ENCODE results near the gene GPATCH8.
A peak's percentile ranks its signal among the peaks of the same experiment; 100 is the strongest.
"Not testable (repeated sequence)": the region's sequence is repeated elsewhere in the genome, so short reads cannot be mapped to it uniquely, and the experiment has no call there.

The GPATCH8 gene

DNA sequence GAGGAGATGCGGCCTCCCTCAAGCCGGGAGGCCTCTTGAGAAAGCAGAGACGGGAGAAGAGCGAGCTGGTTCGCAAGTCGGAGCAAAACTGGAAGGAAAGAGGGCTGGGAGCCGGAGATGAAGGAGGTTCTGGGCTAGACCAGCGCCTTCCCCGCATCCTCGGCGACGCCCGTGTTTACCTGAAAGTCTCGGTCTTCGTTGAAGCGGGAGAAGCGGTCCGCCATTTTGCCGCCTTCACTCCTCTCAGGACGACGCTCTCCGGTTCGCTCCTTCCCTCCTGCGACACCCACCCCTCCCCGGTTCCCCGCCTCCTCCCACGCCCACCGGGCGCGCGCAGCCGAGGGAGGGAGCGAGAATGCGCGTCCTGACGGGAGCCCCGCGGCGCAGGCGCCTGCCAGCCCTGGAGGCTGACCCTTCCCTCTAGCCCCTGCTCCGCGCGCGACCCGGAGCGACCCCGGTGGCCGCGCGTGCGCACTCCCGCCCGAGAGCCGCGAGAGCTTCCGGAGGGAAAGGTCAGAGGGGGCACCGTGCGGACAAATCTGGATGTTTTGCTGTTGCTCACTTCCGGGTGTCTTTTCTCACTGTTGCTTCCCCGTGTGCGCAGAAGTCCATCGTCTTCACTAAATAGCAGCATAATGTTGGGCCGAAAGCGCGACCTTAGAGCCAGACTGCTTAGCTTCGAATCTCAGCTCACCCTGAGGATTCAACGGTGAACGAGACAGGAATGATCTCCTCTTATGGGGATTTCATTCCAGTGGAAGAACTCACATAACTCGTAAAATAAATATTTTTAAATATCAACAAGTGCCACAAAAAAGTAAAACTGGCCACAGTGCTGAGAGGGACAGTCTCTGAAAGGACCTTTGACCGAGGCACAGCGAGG lies at the start of gene GPATCH8:
GPATCH8 (minus strand) TSS at position 260 of the 883 bp plus-strand sequence; CDS start at position 224, 36 bp downstream.
- peak; percentile 89 for DNase-seq

DNA sequence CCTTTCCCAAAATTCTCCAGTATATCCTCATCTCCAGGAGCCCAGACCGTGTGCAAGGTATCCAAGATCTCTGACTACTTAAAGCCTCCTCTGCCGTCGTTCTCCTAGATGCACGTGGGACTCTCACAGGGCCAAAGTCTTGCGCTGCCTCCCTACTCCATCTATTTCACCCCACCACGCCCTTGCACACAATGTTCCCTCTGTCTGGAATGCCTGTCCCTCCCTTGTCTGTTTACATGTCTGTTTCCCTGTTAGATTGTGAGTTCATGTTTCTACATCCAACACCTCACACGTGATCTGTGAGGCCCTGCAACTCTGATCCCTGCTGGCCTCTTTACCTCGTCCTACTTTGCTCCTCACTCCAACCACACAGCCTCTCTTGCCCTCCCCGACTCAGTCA lies 49.2 kb upstream of the GPATCH8 start:
- DNase-seq: no peak

DNA sequence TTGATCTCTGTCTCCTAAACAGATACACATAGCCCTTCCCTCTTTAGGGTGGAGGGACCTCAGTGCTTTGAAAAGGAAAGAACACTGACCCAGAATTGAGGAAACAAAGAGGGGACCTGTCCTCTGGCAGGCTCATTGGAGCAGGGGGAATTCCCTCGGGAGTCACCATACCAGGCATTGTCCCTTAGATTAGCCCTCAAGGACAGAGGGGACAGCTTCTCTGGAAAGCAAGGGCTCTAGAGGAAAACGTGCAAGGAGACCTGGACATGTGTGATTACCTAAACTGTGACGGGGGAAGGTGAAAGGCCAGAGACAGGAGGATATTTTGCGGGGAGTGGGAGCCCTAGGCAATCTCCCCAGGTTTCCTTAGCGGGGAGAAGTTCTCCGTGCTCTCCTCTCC lies 46.5 kb upstream of the GPATCH8 start:
- DNase-seq: no peak

DNA sequence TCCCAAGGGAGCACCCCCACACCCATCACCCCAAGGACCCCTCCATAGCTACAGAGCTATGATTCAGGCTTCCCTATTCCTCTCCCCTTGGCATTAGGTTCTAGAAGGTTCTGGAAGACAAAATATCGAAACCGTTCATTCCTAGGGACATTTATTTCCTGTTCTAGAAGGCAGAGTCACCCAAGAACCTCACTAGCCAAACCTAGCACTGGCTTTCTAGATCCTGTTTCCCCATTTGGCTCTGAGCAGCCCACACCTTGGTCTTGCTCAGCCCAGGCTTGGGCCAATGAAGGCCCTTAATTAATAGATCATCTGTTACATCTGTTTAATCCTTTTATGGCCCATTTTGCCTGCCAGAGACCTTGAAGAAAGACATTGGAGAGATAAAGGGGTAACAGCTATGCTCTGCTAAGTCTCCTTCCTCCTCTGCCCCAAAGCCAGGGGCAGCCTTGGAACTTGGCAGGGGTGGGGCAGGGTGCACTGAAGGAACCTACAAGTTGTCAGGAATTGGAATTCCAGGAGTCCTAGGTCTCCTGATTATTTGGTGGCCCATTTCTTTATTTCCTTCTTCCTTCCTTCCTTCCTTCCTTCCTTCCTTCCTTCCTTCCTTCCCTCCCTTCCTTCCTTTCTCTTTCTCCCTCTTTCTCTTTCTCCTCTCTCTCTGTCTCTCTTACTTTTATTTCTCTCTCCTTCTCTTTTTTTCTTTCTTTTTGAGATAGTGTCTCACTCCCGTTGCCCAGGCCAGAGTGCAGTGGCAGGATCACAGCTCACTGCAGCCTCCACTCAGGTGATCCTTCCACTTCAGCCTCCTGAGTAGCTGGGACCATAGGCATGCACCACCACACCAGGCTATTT lies 45.4 kb upstream of the GPATCH8 start:
- DNase-seq: no peak

DNA sequence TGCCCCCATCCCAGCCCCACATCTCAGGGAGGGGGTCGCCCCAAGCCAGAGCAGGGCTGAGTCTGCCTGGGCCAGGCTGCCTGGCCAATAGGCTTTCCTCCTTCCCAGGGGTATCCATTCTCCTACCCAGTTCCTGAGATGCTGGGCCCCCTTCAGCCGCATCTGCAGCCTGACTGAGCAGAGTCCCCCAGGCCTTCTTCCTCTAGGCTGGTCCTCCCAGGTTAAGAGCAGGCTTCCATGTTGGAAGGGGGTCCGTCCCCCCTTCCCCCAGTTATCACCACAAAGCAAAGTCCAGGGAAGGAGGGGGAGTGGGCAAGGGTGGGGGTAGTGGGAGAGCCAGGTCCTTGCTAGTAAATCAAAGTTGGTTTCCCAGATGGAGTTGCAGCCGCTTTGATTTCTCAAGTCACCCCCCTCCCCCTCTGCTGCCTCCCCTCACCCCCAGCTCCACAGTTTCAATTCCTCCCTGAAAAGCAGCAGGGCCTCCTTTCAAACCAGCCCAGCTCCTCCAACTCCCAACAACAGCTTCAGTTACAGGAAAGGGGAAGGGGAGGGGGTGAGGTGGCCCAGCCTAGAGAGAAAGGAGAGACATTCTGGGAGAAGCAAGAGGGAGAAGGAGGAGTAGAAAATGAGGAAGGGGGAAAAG lies 44.5 kb upstream of the GPATCH8 start:
- no peak for DNase-seq

DNA sequence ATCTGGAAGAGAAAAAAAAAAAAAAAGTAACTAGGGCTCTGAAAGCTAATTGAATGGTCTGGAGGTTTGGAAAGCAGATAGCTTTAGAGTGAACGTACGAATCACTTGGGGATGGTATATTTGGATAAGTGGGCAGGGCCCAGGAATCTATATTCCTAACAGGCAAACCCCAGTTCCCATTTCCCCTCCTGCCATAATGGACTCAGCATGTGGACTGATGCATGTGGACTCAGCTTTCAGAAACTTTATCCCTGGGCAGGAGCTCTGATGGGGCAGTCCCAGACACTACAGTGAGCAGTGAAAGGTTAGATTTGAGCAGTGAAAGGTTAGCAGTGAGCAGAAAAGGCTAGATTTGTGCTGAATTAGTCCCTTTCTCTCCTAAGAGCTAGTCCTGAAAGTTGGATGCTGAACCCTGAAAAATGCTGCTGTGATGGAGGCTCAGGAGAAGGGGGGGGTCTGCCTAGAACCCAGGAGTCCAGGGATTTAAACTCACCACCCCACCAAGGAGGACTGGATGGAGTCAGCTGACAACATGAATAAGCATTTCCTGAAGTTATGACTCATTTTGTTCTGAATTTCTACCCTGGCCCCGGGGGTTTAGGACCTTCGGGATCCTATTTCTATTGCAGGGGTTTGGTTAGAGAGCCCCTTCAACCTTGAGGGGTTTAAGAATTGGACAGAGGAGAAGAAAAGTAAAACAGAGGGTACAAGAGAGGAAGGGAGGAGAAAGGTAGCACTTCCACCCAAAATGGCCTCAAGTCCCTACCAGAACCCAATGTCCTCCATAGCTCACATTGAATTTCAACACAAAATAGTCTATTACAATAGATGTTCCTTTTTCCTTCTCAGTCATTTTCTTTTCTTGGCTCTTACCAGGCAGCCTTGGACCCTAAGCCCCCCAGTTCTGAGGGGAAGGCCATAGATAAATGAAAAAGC lies 43.7 kb upstream of the GPATCH8 start:
- no peak for DNase-seq

DNA sequence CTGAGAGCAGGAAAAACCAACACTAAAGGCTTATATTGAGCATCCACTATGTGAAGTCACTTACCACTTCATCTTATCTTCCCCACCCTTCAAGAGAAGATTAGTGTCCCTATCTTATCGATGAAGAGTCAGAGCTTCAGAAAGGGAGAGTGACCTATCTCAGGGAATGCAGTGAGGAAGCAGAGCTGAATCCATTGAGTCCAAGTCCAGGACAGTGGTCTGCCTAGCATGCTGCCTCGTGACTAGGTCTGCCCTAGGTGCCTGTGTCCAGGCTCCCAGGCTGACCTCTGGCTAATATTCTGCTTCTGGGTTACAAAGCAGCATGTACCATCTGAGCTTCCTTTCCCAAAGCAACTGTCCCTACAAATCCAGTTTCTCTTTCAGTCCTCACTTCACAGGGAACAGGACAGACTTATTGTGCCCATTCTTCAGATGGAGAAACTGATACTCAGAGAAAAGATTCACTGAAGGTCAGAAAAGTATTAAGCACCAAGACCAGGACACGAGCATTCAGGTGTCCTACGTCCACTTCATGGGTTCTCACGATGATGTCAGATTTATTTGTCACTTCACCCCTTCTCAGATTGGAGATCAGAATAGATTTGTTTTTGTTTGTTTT lies 40.8 kb upstream of the GPATCH8 start:
- DNase-seq: no peak

DNA sequence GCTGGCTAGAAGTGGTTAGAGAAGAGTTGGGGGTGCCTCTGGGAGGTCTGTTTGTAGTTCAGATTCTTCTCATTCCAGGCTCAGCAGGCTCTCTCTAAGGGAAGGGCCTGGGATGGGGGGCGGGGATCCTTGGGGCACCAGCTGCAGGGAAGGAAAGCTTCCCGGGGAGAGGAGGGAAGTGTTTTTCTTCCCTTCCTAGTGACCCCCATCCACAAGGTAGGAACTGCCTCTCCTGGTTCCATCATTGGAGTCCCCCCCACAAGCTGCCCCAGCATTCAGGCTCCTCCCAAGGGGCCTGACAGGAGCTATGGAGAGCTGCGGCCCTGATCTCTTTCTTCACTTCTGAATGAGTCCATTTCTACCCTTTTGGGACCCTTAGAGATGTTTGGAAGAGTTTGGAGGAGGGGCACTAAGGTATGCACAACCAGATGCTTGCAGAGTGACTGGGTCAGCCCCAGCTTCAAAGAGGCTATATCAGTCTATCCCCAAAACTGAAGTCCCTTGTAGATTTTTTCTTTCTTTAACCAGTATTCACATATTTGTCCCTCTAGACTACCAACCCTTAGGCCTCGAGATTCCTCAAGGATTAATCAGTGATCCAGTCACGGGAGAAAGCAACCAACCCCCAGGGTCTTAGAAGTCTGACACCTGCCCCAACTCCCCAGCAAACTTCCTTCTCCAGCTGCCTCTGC lies 40.2 kb upstream of the GPATCH8 start:
- no peak for DNase-seq

DNA sequence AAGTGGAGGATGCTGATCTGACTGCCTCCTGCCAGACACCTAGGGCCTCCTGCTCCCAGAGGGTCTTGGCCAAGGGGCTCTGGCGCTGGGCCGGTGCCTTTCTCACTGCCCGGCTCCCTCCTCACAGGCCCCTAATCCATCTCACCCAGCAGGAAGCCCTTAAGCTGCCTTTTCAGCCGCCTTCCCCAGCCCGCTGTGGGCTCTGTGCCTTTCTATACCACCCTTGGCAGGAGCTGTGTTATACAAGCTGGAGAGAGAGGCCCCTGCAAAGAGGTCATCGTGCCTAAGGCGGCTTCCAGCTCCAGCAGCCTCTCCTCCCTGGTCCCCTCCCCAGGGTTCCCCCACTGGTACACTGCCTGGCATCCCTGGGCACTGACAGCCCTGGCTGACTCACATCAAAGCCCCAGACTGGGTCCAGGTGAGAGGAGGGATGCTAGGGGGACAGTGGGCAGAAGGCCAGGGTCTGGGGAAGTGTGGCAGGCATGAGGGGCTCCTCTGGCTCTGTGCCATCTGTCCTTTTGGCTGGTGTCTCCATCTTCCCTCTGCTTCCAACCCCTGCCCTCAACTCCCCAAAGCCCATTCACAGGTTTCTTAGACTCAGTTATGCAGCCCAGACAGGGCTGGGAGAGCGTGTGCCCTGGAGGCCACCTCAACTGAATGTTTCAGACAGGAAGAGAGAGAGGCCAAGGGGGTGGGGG lies 38.8 kb upstream of the GPATCH8 start:
- DNase-seq: no peak

DNA sequence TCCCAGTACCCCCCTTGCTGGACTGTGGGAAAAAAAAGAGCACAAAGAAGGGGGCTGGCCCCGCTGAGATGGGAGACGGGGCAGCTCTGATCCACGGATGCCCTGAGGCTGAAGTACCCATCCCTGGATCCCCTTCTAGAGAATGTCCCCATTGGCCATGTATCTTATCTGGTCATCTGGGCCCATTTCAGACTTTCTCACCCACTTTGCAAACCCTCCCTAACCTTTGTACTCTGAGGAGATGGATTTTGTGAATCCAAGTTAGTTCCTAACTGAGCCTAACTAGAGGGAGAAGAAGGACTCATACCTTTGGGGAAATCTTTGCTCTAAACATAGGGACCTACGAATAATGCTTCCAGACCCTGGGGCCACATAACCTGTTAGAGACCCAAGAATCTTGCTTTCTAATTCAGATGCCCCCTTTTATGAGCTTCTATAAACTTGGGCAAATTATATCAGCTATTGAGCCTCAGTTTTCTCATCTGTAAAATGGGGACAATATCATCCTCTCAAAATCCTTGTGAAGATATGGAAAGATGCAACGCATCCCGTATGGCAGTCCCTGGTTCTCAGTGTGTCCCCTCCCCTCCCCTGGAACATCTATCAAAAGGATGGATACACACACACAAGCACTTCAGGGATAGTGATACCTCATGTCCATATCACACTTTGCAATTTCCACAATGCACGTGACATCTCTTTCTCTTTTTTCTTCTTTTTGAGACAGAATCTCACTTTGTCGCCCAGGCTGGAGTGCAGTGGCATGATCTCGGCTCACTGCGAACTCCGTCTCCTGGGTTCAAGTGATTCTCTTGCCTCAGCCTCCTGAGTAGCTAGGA lies 37.3 kb upstream of the GPATCH8 start:
- DNase-seq: no peak

DNA sequence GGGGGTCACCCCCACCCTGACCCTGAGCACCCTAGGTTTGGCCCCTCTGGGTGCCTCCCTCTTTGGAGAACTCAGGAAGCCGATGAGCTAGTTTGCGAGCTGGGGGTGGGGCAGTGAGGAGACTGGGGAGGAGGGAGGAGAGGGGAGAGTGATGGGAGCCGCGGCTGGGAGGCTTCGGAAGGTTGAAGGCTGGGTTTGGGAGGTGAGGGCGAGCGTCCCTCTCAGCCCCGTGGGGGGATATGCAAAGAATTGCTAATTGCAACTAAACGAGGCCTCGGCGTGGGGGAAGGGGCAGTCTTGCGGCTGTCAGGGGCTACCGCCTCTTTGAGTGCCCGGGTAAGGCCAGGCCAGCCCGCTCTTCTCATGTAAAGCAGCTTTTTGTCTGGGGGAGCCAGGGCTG lies 36.5 kb upstream of the GPATCH8 start:
- no peak for DNase-seq

DNA sequence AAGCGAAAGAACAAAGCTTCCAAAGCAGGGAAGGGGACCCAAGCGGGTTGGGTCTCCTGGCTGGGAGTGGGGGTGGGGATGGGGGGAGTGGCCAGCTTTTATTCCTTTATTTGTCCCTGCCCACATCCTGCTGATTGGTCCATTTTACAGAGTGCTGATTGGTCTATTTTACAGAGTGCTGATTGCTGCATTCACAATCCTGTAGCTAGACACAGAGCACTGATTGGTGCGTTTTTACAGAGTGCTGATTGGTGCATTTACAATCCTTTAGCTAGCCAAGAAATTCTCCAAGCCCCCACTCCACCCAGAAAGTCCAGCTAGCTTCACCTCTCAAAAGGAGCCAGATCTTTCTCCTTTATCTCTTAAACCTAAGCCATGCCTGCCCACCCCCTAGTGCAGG lies 34.7 kb upstream of the GPATCH8 start:
- not testable (repeated sequence) for DNase-seq

DNA sequence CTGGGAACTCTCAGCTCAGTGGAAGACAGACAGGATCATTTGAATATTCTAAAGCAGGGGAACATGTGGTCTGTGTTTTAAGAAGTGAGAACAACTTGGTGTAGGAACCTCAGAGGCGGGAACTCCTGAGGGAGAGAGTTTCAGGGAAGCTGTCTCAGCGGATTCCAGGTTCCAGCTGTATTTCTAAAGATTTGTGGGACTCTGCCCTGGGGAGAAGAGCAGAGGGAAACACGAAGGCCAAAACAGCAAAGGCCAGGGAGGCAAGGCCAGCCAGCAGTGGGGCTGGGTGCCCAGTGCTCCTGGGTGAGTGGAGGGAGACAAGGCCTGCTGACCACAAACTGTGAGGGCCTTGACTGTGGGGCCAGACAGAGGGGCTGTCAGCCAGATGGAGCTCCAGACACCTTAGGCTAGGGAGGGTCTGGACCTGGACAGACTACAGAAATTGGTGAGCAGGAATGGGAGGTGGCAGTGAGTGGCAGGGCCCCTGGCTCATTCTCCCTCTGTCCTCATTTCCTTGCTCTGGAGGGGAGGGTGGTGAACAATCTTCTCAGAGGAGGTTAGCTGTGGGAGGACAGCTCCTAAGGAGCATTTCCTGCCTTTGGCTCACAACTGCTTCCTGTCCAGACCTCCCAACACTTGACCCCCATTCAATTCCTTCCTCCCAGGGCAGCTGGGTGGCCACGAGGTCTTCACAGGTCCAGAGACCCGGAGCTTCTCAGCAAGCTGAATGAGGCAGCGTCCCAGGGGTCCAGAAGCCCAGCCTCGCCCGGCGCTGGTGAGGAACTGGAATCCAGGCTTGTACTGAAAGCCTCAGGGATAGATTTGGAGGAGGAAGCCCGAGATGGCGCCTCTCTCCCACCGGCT lies 33.1 kb upstream of the GPATCH8 start:
- DNase-seq: no peak

DNA sequence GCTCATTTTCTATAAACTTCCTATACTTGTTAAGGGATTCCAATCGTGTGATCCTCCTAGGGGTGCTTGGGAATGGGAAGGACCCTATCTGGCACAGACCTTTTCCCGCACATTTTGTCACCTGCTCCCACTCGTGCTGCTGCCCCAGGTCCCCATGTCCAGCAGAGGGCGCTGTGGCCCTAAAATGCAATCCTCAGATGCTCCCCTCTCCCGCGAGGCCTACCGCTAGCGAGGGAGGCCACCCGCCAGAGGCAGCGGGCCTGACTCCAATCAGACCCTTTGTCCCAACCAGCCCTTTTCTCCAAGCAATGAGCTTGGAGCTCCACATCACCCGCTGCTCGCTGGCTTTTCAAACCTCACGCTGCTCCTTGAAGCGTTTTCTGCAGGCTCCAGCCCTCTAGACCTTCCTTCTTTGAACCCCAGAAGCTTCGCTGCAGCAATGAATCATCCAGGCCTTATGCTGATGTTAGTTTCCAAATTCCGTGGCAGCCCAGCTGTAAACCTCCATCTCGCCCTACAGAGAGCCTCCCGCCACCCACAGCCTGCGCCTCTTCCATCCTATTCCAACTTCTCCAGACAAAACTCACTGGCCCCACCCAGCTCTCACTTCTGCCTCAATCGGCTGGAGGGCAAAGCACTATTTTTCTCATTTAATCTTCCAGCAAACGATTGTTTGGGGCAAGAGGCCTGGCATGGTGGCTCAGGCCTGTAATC lies 30.5 kb upstream of the GPATCH8 start:
- DNase-seq: peak; percentile 53

DNA sequence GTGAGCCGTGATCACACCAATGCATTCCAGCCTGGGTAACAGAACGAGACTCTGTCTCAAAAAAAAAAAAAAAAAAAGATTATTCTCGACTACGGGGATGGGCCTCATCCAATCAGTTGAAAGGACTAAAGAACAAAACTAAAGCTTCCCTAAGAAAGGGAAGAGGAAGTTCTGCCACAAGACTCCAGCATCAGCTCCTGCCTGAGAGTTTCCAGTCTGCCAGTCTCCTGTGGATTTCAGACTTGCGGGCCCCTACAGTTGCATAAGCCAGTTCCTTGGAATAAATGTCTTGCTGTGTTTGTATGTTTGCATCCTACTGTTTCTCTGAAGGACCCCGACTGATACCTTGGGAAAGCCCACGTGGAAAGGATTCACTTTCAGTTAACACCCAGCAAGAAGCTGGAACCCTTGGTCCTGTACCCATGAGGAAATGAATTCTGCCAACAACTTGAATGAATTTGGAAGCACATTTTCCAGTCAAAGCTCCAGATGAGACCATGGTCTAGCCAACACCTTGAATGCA lies 27.8 kb upstream of the GPATCH8 start:
- no peak for DNase-seq

DNA sequence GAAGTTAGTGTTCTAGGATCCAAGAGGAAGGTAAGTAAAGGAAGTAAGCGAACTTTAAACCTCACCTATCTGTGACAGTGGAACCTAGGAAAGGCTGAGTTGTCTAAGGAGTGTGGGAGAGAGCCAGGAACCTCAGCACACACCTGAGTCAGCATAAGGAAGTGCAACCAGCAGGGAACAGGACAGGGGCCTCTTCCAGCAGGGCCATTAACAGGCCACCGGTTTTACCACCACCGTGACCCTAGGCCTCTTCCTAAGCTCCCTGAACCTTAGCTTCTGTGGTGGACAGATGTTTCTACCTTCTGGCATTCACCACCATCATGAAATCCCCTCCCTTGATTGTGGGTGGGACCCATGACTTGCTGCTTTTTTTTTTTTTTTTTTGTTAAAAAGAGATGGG lies 26.7 kb upstream of the GPATCH8 start:
- DNase-seq: no peak

DNA sequence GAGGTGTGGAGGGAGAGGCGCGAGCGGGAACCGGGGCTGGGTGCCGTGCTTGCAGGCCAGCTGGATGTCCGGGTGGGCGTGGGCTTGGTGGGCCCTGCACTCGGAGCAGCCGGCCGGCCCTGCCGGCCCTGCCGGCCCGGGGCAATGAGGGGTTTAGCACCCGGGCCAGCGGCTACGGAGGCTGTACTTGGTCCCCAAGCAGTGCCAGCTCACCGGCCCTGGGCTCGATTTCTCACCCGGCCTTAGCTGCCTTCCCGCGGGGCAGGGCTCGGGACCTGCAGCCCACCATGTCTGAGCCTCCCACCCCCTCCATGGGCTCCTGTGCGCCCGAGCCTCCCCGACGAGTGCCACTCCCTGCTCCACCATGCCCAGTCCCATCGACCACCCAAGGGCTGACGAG lies 24.7 kb upstream of the GPATCH8 start:
- DNase-seq: no peak

DNA sequence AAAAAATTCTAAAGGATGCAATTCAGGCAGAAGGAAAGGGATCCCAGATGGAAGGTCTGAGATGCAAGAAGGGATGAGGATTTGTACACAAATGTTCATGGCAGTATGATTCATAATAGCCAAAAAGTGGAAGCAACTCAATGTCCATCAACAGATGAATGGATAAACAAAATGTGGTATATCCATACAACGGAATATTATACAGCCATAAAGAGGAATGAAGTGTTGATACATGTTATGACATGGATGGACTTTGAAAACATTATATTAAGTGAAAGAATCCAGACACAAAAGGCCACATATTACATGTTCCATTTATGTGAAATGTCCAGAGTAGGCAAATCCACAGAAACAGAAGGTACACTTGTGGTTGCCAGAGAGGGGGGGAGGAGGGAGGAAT lies 23.9 kb upstream of the GPATCH8 start:
- no peak for DNase-seq
